CD4-positive, alpha-beta T cell treated with Interleukin-15 for 4 hours (primary cell): ENCODE results near the gene NR4A1.

Experiments used
- DNase-seq: peaks from one replicate; pipeline ENCODE4 v3.0.0-alpha.2; 2020; ENCODE audit warnings: low spot score

NR4A1 gene

DNA sequence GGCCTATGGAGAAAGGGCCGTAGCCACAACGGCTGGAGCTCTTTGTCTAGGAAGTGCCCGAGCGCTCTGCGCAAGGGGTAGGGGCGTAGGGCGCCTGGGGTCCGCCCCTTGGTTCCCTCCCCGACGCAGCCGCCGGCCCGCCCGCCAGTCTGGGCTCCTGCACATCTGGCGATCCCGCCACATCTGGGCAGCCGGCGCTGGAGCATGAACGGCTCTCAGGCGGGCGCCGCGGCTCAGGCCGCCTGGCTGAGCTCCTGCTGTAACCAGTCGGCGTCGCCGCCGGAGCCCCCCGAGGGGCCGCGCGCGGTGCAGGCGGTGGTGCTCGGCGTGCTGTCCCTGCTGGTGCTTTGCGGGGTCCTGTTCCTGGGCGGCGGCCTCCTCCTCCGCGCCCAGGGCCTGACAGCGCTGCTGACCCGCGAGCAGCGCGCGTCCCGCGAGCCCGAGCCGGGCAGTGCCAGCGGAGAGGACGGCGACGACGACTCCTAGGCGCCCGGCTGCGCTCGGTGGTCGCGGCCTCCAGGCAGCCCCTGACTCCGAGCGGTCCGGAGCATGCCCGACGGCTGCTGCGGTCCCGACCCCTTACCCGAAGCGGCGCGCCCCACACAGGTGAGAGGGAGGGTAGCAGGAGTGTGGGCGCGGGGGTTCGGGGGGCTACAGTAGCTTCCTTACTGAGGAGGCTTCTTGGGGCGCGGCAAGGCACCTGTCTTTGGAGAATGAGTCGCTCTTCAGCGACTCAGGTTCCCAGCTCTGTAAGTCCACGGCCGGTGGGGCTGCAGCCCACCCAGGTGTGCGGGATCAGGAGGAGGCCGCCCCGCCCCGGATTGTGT, 28.5 kb downstream of the NR4A1 start, which contains the start of gene SMIM41:
Gene SMIM41, plus strand, starts transcription at position 129 of the 827 bp plus-strand sequence. Its CDS starts 76 bp downstream, at position 205.
- DNase-seq = no peak

- no peak for DNase-seq
These were observed 29.4 kb downstream of the NR4A1 start for GRCh38 chr12:52080403-52081251.

- DNase-seq = no peak
These were observed 30.1 kb downstream of the NR4A1 start for GRCh38 chr12:52081263-52081733.

DNA sequence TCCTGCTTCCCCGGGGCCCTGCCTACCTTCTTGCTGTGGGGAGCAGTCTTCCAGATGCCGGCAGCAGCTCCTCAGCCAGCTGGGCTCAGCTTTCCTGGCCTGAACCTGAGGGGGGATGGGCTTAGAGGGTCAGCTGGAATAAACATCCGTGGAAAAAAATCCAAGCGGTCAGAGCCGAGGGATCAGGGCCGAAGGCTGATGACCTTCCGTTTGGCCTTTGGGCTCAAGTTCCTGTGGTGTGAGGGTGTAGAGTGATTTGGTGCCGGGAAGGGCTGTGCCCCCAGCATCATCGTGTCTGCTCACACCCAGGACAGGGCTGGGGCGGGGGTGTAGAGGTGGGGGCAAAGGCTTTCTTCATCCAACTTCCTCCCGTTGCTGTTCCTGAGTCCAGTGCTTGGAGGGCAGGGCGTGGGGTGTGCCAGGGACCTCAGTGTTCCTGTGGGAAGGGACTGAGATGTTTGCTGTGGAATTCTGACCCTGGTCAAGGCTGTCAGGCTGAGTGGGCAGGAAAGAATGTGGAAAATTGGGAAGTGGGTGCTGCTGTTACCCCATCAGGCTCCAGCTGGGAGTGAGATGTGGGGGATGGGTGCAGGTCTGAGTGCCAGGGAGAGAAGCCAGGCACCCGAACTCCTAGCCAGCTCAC, 30.9 kb downstream of the NR4A1 start:
- no peak for DNase-seq

DNA sequence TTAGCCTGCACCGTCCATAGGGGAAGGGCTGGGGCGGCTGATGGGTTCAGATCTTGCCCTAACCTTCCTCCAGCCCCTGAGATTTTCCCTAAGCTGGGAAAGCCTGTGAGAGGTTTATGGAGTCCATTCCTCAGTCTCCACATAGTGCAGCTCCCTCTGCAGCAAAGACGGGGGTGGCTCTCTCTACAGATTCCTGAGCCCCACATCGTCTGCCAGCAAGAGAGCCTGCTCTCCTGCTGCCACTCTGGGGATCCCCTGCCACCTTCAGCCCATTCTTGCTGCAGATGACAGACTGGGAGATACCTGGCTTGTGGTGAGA, 31.4 kb downstream of the NR4A1 start:
- no peak for DNase-seq

- DNase-seq = peak; percentile 66
These were observed 31.9 kb downstream of the NR4A1 start for GRCh38 chr12:52082988-52083637.

DNA sequence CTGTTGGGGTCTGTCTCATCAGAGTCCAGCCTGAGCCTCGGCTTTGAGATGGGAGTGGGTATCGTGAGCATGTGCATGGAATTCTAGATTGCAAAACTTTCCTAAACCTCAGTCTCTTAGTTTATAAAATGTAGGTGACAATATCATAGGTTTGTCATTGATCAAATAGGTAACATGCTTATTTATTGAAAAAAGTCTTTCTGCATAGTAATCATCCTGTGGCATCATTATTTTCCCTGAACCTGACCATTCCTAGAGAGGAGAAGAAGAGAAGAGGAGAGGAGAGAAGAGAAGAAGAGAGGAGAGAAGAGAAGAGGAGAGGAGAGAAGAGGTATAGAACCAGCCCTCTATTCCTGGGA, 32.4 kb downstream of the NR4A1 start:
- no peak for DNase-seq

DNA sequence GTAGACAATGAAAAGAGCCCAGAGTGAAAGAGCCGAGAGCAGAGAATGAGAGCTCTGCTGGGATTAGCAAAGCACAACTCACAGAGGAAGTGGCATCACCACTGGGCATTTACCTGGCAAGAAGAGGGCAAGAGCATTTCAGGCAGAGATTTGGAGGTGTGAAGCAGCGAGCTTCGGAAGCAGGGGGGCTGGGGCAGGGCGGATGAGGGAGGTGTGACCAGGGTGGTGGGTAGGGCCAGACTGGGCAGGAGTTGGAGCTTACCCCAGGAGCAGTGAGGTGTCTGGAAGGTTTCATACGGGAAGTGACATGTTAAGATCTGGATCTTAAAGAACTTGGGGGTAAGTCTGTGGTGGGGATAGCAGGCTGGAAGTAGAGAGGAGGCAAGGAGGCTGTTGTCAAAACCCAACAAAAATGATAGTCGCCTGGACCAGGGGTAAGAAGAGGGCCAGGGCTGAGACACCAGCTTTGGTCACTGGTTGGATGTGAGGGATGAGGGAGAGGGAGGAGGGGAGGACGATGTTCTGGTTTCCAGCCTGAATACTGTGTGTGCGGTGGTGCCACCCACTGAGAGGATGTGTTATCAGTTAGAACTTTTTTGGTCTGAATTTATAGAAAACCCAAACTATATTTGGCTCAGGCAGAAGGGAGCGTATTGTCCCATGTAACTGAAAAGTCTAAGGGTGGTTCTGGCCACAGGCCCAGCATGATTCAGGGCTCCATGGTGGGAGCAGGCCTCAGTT, 33.4 kb downstream of the NR4A1 start:
- DNase-seq = no peak

- DNase-seq = no peak
These were observed 34.5 kb downstream of the NR4A1 start for GRCh38 chr12:52085682-52086180.

DNA sequence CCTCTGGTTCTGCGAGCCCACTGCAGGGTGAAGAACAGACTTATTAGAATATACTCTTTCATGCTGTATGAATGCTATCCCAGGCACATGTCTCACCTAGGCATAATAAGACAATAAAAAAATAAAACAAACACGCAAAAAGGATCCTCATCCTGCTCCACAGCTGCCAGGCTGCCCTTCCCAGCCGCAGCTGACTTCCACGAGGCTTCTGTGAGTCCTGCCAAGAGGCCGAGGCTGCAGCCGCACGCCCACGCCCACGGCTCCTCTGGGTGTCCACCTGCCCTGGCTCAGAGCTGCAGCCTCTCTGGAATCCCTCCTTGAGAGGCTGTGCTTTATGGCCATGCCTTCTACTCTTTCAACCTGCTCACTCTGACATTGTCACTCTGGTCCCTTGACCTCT, 35.1 kb downstream of the NR4A1 start:
- DNase-seq = no peak

GRCh38 chr12:52086944-52087835, 35.9 kb downstream of the NR4A1 start:
- no peak for DNase-seq

- DNase-seq = no peak
These were observed 36.9 kb downstream of the NR4A1 start for GRCh38 chr12:52087961-52088820.

DNA sequence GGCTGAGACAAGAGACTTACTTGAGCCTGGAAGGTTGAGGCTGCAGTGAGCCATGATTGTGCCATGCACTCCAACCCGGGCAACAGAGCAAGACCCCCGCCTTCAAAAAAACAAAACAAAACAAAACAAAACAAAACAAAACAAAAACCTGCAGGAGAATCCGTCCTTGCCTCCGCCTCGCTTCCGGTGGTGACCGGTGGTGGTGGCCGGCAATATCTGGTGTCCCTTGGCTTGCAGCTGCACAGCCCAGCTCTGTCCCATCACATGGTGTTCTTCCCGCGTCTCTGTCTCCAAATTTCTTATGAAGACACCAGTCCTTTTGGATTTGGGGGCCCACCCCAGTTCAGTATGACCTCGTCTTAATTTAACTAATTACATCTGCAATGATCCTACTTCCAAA, 38.2 kb downstream of the NR4A1 start:
- DNase-seq = no peak

- no peak for DNase-seq
These were observed 39.0 kb downstream of the NR4A1 start for GRCh38 chr12:52090291-52090690.

GRCh38 chr12:52091061-52091460, 39.8 kb downstream of the NR4A1 start:
- no peak for DNase-seq

GRCh38 chr12:52091869-52092268, 40.6 kb downstream of the NR4A1 start:
- no peak for DNase-seq

DNA sequence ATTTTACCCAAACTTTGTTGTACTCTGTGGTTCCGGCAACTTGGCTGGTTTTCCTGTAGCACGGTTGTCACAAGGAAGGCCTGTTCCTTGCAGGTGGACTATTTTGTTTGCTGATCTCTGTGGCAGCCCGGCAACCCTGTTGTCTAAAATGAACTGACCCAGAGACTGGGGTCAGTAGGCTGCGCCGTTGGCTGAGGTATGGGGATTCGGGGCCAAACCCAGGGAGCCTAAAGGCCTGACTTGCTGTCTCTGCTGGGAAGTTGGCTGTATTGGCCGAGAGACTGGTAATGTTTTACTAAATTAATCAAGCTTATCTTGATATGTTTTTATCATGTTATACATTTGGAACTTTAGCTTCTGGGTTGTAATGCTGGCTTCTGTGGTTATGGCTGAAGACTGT, 42.1 kb downstream of the NR4A1 start:
- DNase-seq = no peak

DNA sequence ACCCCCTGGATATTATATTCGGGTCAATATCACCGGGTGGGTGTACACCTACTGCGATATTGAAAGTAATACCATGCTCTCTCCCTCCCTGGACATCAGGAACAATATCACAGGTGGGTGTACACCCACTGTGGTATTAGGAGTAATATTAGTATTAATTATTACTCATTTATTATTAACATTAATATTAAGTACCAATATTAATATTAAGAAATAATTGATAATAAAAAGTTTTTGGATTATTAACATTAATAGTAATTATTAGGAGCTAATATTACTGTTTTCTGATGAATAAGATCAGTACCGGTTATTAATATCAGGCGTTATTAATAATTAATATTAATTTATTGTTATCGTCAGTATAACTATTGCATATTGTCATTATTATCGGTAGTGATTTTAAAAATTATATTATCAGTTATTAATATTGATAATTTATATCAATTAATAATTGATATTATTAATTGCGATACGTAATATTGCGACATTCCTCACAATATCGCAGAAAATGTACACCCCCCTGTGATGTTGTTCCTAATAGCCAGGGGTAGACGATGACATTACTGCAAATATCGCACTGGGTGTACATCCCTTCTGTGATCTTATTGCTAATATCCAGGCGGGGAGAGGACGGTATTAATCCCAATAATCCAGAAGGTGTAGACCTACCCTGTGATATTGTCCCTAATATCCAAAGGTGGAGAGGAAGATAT, 45.2 kb downstream of the NR4A1 start:
- no peak for DNase-seq
